NT2/D1 (cell line): ENCODE data around the gene CPEB2.

Experiments
- YY1 ChIP-seq: IDR thresholded peaks from 2 replicates; pipeline ENCODE4 v1.6.1; 2011; ENCODE audit not compliant: insufficient read length, insufficient read depth
- ZNF274 ChIP-seq: IDR thresholded peaks from 2 replicates; pipeline ENCODE4 v1.6.1; 2011; ENCODE audit warnings: mild to moderate bottlenecking, low read depth, low read length

DNA sequence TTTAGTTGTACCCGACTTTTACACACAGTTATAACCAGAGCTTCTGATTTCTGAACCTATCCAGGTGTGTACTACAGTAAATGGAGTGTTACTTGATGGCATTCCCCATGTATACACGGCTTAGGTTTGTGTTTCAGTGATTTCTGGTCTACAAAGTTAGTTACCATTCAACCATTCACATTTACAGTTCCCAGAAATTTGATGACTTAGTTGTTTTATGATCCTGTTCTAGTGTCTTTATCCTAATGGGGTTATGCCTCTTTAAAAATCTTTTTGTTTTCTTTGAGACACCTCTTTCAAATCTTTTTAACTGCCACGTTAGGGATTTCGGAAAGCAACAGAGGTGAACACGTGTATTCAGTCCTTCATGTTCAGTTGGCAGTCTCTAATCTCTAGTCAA lies 23.4 kb downstream of the CPEB2 start:
- no peak for TF ChIP-seq YY1
- TF ChIP-seq ZNF274: no peak
